GM12878 (cell line): ENCODE results near the gene FGFRL1.

Experiments used
- ATF2 ChIP-seq: IDR thresholded peaks from 2 replicates; pipeline ENCODE4 v1.6.1; 2012; ENCODE audit warnings: low read length, inconsistent platforms
- BCL3 ChIP-seq: IDR thresholded peaks from 2 replicates; pipeline ENCODE4 v1.6.1; 2011; ENCODE audit warnings: borderline replicate concordance, low read depth, mild to moderate bottlenecking, moderate library complexity, low read length; ENCODE audit not compliant: insufficient read depth, poor library complexity, severe bottlenecking
- CTCF ChIP-seq, 3 experiments: IDR thresholded peaks in 2 of 3; conservative IDR thresholded peaks in 1 of 3; 2 replicates each; pipeline ENCODE4 v1.5.1; 2011; ENCODE audit warnings: low read depth in 3 of 3, low read length in 3 of 3, mild to moderate bottlenecking in 3 of 3, control low read depth in 2 of 3, moderate library complexity in 2 of 3, inconsistent platforms in 1 of 3, mixed read lengths in 1 of 3; ENCODE audit not compliant: control insufficient read depth in 2 of 3, insufficient read depth in 1 of 3; ENCODE audit errors: extremely low read depth in 1 of 3
- EP300 ChIP-seq, 2 experiments: fragments of 150-350 bp in 1 of 2; IDR thresholded peaks; 2 replicates each; pipeline ENCODE4 v1.6.1; 2011 to 2012; ENCODE audit warnings: low read depth in 2 of 2, low read length in 2 of 2, borderline replicate concordance in 1 of 2, improper control_type of control experiment in 1 of 2, inconsistent platforms in 1 of 2; ENCODE audit not compliant: control insufficient read depth in 1 of 2
- JUND ChIP-seq: IDR thresholded peaks from 2 replicates; pipeline ENCODE4 v1.6.1; 2012; ENCODE audit warnings: low read depth, mild to moderate bottlenecking, low read length, improper control_type of control experiment, moderate library complexity
- MAX ChIP-seq: IDR thresholded peaks from 2 replicates; pipeline ENCODE4 v1.6.1; 2012; ENCODE audit warnings: low read depth, low read length, improper control_type of control experiment
- MEF2A ChIP-seq: IDR thresholded peaks from 2 replicates; pipeline ENCODE4 v1.6.1; 2011; ENCODE audit warnings: low read depth, mild to moderate bottlenecking, low read length, moderate library complexity; ENCODE audit not compliant: insufficient read depth
- POLR2A ChIP-seq: IDR thresholded peaks from 2 replicates; pipeline ENCODE4 v1.6.1; 2011; ENCODE audit warnings: low read depth, mild to moderate bottlenecking, low read length
- RCOR1 ChIP-seq: conservative IDR thresholded peaks from 2 replicates; pipeline ENCODE4 v1.6.1; 2012; ENCODE audit warnings: low read depth, low read length, improper control_type of control experiment
- RELA ChIP-seq: fragments of 450-650 bp; IDR thresholded peaks from 2 replicates; pipeline ENCODE4 v1.8.0; 2014; ENCODE audit warnings: borderline replicate concordance; ENCODE audit not compliant: partially characterized antibody
- ZZZ3 ChIP-seq: IDR thresholded peaks from 2 replicates; pipeline ENCODE4 v1.6.1; 2011; ENCODE audit warnings: low read depth; ENCODE audit not compliant: control insufficient read depth, insufficient read length

- TF ChIP-seq EP300 (IDR thresholded peaks at IDR 0.05; ENCODE audit: borderline replicate concordance in 1 of 2, control insufficient read depth in 1 of 2, low read depth in 2 of 2, low read length in 2 of 2) (no peak), POLR2A (no peak), JUND (no peak), MAX (no peak), RCOR1 (no peak), BCL3 (no peak), ATF2 (no peak), ZZZ3 (no peak), RELA (no peak), CTCF (IDR thresholded peaks at IDR 0.05 in 2 of 3, conservative IDR thresholded peaks at IDR 0.05 in 1 of 3; ENCODE audit: control insufficient read depth in 2 of 3, extremely low read depth in 1 of 3, insufficient read depth in 1 of 3, low read depth in 3 of 3, low read length in 3 of 3) (no peak), MEF2A (no peak)
Observed at GRCh38 chr4:1008840-1009541, 2.4 kb upstream of the FGFRL1 start.
